Stimulated activated CD4-positive, alpha-beta T cell treated with anti-CD3 and anti-CD28 coated beads, Interleukin-15, amount 100 ng/mL, for 1 hour (primary cell): ENCODE data around the gene HSD17B3.
"Not testable (repeated sequence)": the region's sequence is repeated elsewhere in the genome, so short reads cannot be mapped to it uniquely, and the experiment has no call there.

ENCODE experiments used
- DNase-seq, 2 donors: peaks; one replicate each; pipeline ENCODE4 v3.0.0-alpha.2; 2020; ENCODE audit warnings: low read depth in 1 of 2, low spot score in 1 of 2

HSD17B3 gene

DNA sequence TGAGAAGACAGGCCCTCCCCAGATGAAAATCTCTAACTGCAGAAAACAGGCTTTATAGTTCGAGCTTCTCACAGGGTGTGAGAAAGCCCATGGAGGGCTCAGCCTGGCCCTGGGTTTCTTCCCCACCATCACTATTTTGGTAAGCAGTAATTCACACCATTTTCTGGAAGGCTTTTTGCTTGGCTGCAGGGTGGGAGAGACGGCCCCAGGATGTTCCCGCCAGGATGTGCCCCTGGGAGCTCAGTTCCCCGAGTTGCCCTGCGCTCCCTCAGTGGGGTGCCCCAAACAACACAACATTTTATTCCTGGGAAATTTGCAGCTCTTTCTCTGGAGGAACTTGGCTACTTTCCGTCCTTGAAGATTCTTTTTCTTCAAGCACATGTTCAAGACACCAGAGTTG is 100.8 kb downstream of the HSD17B3 start:
- no peak for DNase-seq

- no peak for DNase-seq
Observed at GRCh38 chr9:96199006-96199405, 103.0 kb downstream of the HSD17B3 start.

- DNase-seq = no peak
Observed at GRCh38 chr9:96195541-96195940, 106.4 kb downstream of the HSD17B3 start.

DNA sequence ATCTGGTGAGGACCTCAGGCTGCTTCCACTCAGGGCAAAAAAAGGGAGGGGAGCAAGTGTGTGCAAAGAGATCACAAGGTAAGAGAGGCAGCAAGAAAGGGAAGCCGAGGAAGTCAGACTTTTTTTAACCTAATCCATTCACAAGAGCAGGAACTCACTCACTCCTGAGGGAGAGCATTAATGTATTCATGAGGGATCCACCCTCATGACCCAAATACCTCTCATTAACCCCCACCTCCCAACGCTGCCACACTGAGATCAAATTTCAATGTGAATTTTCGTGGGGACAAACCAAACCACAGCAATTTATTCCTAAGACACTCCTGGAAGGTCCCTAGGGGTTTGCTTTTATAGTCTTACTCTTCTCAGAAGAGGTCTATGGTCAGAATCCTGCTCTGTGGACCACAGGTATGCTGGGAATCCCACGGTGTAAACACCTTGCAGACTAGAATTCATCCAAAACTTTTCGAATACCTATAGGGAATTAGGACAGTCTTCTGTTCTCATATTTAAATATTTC is 108.7 kb downstream of the HSD17B3 start:
- no peak for DNase-seq

DNA sequence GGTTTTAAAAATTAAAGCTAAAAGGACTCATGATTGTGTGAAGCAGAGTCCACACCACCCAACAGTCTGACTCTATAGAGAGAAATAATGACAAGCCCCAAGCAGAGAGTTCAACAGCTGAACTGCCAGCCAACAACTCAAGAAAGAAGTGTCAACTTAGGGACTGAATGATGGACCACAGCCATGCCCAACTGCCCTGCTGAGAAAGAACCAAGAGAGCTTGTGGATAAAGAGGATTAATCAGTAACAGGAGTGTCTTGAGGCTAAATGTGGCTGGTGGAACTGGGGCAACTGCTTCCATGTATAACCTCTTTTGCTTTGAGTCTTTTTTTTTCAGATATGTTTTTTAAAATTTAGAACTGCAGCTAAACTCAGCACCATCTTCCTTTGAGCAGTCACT is 109.3 kb downstream of the HSD17B3 start:
- DNase-seq = no peak

DNA sequence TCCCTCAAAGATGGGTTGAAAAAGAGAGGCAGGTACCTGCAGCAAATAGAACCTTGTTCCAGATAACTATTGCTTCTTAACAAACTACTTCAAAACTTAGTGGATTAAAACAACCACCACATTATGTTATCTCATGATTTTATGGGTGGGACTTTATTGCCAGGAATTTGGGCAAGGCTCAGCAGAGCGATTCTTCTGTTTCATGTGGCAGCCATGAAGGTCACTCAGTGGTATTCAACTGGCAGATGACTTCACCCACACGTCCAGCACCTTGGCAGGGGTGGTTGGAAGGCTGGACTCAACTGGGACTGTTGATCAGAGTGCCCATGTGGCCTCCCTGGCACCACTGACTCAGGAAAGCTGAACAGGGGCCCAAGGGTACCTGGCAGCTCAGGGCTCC is 112.0 kb downstream of the HSD17B3 start:
- DNase-seq = no peak

DNA sequence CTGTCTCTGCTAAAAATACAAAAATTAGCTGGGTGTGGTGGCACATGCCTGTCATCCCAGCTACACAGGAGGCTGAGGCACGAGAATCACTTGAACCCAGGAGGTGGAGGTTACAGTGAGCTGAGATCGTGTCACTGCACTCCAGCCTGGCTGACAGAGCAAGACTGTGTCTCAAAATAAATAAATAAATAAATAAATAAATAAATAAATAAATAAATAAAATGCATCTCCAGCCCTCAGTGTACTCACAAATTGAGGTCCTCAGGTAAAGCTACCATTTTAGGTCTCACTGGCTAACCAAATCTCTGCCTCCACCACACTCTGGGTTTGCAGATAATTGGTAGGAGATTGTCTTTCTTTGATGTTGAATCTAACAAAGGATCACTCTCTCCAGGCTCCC is 112.4 kb downstream of the HSD17B3 start:
- DNase-seq = not testable (repeated sequence)

DNA sequence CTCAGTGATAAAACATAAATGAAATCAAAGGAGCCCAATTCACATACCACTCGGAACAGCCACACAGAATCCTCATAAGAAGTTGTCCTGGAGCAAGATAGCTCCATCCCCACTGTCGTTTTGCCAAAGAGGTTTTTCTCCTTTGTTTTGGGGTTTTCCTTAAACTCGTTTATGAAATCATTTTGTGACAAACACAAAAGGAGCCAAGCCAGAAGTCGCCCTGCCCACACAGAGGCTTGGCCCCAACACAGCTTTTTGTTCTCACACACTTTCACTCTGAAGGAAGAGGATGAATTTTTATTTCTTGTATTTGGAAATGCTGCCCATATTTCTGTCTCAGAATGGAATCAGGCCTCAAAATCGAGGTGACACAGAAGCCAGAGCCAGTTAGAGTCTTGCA is 113.4 kb downstream of the HSD17B3 start:
- DNase-seq = no peak

GRCh38 chr9:96187151-96187555 is 114.8 kb downstream of the HSD17B3 start:
- DNase-seq = no peak

DNA sequence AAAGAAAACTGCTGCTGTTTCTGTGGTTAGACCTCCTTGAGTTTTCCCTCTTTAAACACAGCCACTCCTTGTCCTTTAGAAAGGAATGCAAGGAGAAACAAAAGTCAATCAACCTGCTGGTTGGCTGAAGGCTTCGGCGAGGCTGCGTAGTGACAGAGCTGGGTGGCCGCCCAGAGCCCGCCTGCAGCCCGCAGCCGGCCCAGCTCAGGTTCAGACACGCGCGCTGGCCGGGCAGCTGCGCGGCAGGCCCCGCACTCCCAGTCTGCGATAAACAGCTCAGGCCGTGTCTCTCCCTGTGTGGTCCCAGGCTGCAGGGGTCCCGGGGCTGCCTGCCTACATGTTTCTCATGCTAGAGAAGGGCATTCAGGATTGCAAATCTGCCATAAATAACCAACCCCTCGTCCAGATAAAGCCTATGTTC is 115.4 kb downstream of the HSD17B3 start:
- no peak for DNase-seq

DNA sequence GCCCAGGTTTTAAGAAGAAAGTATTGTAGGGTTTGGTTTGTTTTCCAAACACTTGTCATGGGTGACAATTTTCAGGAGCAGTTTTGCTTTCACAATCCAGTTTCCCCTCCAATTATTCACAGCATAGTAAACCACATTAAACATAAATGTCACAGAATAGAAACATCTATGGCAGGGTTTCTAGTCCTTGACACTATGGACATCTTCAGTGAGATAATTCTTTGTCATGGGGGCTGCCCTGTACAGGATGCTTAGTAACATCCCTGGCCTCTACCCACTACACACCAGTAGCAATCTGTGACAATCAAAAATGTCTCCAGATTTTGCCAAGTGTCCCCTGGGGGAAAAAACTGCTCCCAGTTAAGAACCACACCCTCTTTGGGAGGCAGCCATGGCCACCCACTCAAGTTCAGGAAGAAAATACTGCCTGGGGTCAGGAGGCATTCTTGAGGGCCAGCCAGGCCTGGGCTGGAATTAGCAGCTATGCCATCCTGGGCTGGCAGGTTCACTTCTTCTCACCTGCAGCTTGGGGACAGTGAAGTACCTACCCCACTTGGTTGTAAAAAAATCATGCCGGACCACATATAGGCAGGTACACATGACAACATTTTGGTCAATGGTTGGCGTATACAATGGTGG is 116.3 kb downstream of the HSD17B3 start:
- no peak for DNase-seq
